Measurements from ENCODE around the gene LYSMD1. TPM values are rescaled to one million over a fixed set of nuclear protein-coding genes. Genes with fewer than 3 reads are reported as not detected.

The LYSMD1 gene
- polyA plus RNA-seq, 3 donors = 16.4 to 20.1 (median 19.0) TPM

Other genes with a start within 250 kb of the LYSMD1 start
- 10 to 100 TPM; 75.3 to 91.8 (median 85.4) TPM for gene SETDB1, start 239.5 kb downstream of the LYSMD1 start, polyA plus RNA-seq (ENCODE audit: insufficient read length in 3 of 3)
- gene CERS2, start 191.1 kb downstream of the LYSMD1 start, polyA plus RNA-seq (ENCODE audit: insufficient read length in 3 of 3) = 100 to 1,000 TPM; 296 to 301 (median 300) TPM
- gene ANXA9, start 183.6 kb downstream of the LYSMD1 start, polyA plus RNA-seq (ENCODE audit: insufficient read length in 3 of 3) = 10 to 100 TPM; 14.3 to 18.9 (median 14.6) TPM
- gene MINDY1, start 159.0 kb downstream of the LYSMD1 start, polyA plus RNA-seq (ENCODE audit: insufficient read length in 3 of 3) = 10 to 100 TPM; 38.9 to 58.3 (median 39.3) TPM
- gene PRUNE1, start 157.5 kb downstream of the LYSMD1 start, polyA plus RNA-seq (ENCODE audit: insufficient read length in 3 of 3) = 10 to 100 TPM; 42.4 to 48.7 (median 42.8) TPM
- 1 to 10 TPM; 1.6 to 3.6 (median 2.7) TPM for gene BNIPL, start 129.3 kb downstream of the LYSMD1 start, polyA plus RNA-seq (ENCODE audit: insufficient read length in 3 of 3)
- 10 to 100 TPM in 2 of 3 donors, 1 to 10 TPM in 1; 9.1 to 14.0 (median 11.8) TPM for gene C1orf56, start 118.2 kb downstream of the LYSMD1 start, polyA plus RNA-seq (ENCODE audit: insufficient read length in 3 of 3)
- 10 to 100 TPM; 73.0 to 82.3 (median 75.4) TPM for gene CDC42SE1, start 106.3 kb downstream of the LYSMD1 start, polyA plus RNA-seq (ENCODE audit: insufficient read length in 3 of 3)
- 10 to 100 TPM; 22.6 to 26.7 (median 24.7) TPM for gene MLLT11, start 105.5 kb downstream of the LYSMD1 start, polyA plus RNA-seq (ENCODE audit: insufficient read length in 3 of 3)
- 10 to 100 TPM; 10.5 to 15.8 (median 15.4) TPM for gene GABPB2, start 95.1 kb downstream of the LYSMD1 start, polyA plus RNA-seq (ENCODE audit: insufficient read length in 3 of 3)
- 10 to 100 TPM; 29.8 to 34.5 (median 29.9) TPM for gene SEMA6C, start 19.3 kb downstream of the LYSMD1 start, polyA plus RNA-seq (ENCODE audit: insufficient read length in 3 of 3)
- gene TNFAIP8L2, start 9.3 kb downstream of the LYSMD1 start, polyA plus RNA-seq (ENCODE audit: insufficient read length in 3 of 3) = 1 to 10 TPM; 1.0 to 1.5 (median 1.3) TPM
- 10 to 100 TPM; 38.4 to 45.2 (median 40.1) TPM for gene SCNM1, start 242 bp upstream of the LYSMD1 start, polyA plus RNA-seq (ENCODE audit: insufficient read length in 3 of 3)
- 1 to 10 TPM; 1.0 to 2.0 (median 1.4) TPM for gene TMOD4, start 10.1 kb upstream of the LYSMD1 start, polyA plus RNA-seq (ENCODE audit: insufficient read length in 3 of 3)
- gene VPS72, start 24.3 kb upstream of the LYSMD1 start, polyA plus RNA-seq (ENCODE audit: insufficient read length in 3 of 3) = 10 to 100 TPM; 63.9 to 81.9 (median 68.9) TPM
- gene PIP5K1A, start 32.6 kb upstream of the LYSMD1 start, polyA plus RNA-seq (ENCODE audit: insufficient read length in 3 of 3) = 10 to 100 TPM; 61.9 to 79.7 (median 73.5) TPM
- 100 to 1,000 TPM; 160 to 185 (median 174) TPM for gene PSMD4, start 88.8 kb upstream of the LYSMD1 start, polyA plus RNA-seq (ENCODE audit: insufficient read length in 3 of 3)
- 10 to 100 TPM; 20.4 to 27.1 (median 25.2) TPM for gene ZNF687, start 116.4 kb upstream of the LYSMD1 start, polyA plus RNA-seq (ENCODE audit: insufficient read length in 3 of 3)
- 10 to 100 TPM; 62.6 to 67.6 (median 65.7) TPM for gene PI4KB, start 161.5 kb upstream of the LYSMD1 start, polyA plus RNA-seq (ENCODE audit: insufficient read length in 3 of 3)
- gene RFX5, start 181.3 kb upstream of the LYSMD1 start, polyA plus RNA-seq (ENCODE audit: insufficient read length in 3 of 3) = 10 to 100 TPM; 39.4 to 47.0 (median 45.2) TPM
- gene SELENBP1, start 206.8 kb upstream of the LYSMD1 start, polyA plus RNA-seq (ENCODE audit: insufficient read length in 3 of 3) = 10 to 100 TPM; 42.1 to 55.9 (median 52.7) TPM
- 100 to 1,000 TPM; 248 to 269 (median 260) TPM for gene PSMB4, start 233.7 kb upstream of the LYSMD1 start, polyA plus RNA-seq (ENCODE audit: insufficient read length in 3 of 3)

Data from renal cortex interstitium (tissue), 3 donors.